Stimulated activated effector memory CD8-positive, alpha-beta T cell treated with anti-CD3 and anti-CD28 coated beads, Interleukin-12 subunit alpha, Interleukin-12 subunit beta, amount 100 ng/mL, for 72 hours (primary cell): Measurements from ENCODE around the gene SEC23IP.

Source experiments
- ATAC-seq: fragments of 150-1000 bp; cut with Tn5 transposase; 2 replicates; pipeline ENCODE4 v1.10.0; 2021
- DNase-seq, 2 donors: peaks; one replicate each; pipeline ENCODE4 v3.0.0; 2021 to 2022; ENCODE audit warnings: low spot score in 2 of 2
- H3K27ac Mint-ChIP-seq: one replicate; pipeline ENCODE4 v1.8.0; 2022; ENCODE audit warnings: mild to moderate bottlenecking, mixed read lengths
- H3K36me3 Mint-ChIP-seq: one replicate; pipeline ENCODE4 v1.8.0; 2022; ENCODE audit warnings: mild to moderate bottlenecking, mixed read lengths
- H3K4me1 Mint-ChIP-seq: one replicate; pipeline ENCODE4 v1.8.0; 2022; ENCODE audit warnings: mixed read lengths
- H3K4me3 Mint-ChIP-seq: one replicate; pipeline ENCODE4 v1.8.0; 2022; ENCODE audit warnings: mild to moderate bottlenecking, mixed read lengths
- H3K9me3 Mint-ChIP-seq: one replicate; pipeline ENCODE4 v1.8.0; 2022; ENCODE audit warnings: mixed read lengths

The SEC23IP gene

GRCh38 chr10:119892188-119893065 lies at the start of gene SEC23IP:
Gene SEC23IP (plus strand): TSS chr10:119892730. CDS start chr10:119892783, 53 bp downstream.
- ATAC-seq (peak; percentile 99), DNase-seq (peak; percentile 83 to 97)
- peak within 1 kb of the TSS; percentile 91 for H3K4me3 Mint-ChIP-seq
- peaks cover 45% of the 10 kb centered on the region for H3K4me1 Mint-ChIP-seq
- no peaks in the 10 kb centered on the region for H3K9me3 Mint-ChIP-seq
- peak within 1 kb of the TSS; percentile 96 for H3K27ac Mint-ChIP-seq
- H3K36me3 Mint-ChIP-seq, result peaks cover 26% of the 10 kb centered on the region

DNA sequence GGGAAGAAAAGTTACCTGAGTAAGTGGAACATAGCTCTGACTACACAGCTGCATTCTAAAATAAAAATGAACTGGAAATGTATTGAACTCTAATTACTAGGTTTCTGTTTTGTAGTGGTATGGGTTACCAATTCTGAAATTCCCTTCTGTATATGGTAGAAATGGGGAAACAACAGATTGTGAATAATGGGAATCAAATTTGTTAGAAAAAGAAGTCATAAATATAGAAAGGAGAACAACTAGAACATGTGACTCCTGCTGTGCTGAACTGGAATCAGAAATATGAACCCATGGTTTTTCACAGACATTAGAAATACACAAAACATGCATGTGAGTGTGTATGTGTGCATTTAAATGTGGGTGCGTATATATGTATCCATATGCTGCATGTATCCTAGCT lies 46.9 kb upstream of the SEC23IP start:
- peaks cover 100% of the 10 kb centered on the region for H3K36me3 Mint-ChIP-seq
- no peaks in the 10 kb centered on the region for H3K9me3 Mint-ChIP-seq
- ATAC-seq, result no peak
- H3K4me3 Mint-ChIP-seq, result no peak overlapping the region
- DNase-seq, result no peak
- H3K27ac Mint-ChIP-seq, result no peak overlapping the region
- H3K4me1 Mint-ChIP-seq, result no peaks in the 10 kb centered on the region

DNA sequence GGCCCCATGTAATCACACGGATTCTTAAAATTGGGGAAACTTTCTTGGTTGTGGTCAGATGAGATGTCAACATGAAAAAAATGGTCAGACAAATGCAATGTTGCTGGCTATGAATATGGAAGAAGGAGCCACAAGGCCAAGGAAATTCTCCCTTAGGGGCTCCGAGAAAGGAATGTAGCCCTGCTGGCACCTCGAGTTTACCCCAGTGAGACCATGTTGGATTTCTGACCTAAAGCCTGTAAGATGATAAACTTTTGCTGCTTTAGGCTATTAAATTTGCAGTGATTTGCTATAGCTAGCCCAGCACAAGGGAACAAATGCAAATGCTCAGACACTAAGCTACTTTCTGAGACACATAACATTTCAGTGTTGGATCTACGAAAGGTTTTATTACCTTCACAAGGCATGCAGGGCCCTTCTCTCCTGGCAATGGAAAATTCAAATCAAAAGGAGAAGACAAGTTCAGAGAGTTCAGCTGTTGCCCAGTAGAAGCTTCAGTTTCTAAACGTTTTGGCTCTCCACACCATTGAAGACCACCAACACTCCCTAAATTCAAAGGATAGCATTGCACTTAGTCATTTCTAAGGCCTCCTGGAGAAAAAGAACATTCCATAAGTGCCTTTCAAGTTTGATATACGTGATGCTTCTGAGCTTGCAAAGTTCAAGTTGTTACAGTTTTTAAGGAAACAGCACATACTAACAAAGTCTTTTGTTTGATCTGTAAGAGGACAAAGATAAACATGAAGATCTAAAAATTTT lies 43.3 kb upstream of the SEC23IP start:
- H3K9me3 Mint-ChIP-seq, result no peaks in the 10 kb centered on the region
- ATAC-seq (no peak), DNase-seq (no peak)
- peak overlapping the region; percentile 50 for H3K27ac Mint-ChIP-seq
- no peaks in the 10 kb centered on the region for H3K4me1 Mint-ChIP-seq
- H3K4me3 Mint-ChIP-seq, result no peak overlapping the region
- H3K36me3 Mint-ChIP-seq, result peaks cover 100% of the 10 kb centered on the region

DNA sequence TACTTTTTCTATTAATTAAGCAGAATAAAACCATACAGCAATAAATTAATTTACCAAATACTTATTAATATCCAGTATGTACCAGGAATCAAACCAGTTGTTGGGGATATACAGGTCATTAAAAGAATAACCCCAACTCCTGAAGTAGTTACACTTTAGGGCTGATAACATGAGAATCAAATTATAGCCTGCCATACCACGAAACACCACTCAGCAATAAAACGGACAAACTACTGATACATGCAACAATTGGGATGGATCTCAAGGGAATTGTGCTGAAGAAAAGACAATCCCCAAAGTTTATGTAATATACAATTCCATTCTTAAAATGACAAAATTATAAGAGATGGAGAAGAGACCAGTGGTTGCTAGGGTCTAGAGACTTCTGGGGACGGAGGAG lies 42.6 kb upstream of the SEC23IP start:
- H3K4me3 Mint-ChIP-seq, result no peak overlapping the region
- H3K27ac Mint-ChIP-seq, result peak overlapping the region; percentile 50
- no peaks in the 10 kb centered on the region for H3K9me3 Mint-ChIP-seq
- H3K36me3 Mint-ChIP-seq, result peaks cover 100% of the 10 kb centered on the region
- ATAC-seq (no peak), DNase-seq (no peak)
- H3K4me1 Mint-ChIP-seq, result no peaks in the 10 kb centered on the region

DNA sequence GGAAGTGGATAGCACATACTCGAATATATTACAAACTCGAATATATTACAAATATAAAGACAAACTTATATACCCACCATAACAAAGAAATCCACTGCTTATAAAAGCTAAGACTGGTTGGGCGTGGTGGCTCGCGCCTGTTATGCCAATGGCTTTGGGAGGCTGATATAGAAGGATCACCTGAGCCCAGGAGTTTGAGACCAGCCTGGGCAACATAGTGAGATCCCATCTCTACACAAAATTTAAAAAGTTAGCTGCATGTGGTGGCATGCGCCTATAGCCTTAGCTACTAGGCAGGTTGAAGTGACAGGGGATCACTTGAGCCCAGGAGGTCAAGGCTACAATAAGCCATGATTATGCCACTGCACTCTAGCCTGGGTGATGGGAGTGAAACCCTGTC lies 40.3 kb upstream of the SEC23IP start:
- Mint-ChIP-seq H3K4me1 (no peaks in the 10 kb centered on the region), H3K9me3 (no peaks in the 10 kb centered on the region), H3K36me3 (peaks cover 100% of the 10 kb centered on the region), H3K27ac (no peak overlapping the region), H3K4me3 (no peak overlapping the region)
- DNase-seq (no peak), ATAC-seq (no peak)

DNA sequence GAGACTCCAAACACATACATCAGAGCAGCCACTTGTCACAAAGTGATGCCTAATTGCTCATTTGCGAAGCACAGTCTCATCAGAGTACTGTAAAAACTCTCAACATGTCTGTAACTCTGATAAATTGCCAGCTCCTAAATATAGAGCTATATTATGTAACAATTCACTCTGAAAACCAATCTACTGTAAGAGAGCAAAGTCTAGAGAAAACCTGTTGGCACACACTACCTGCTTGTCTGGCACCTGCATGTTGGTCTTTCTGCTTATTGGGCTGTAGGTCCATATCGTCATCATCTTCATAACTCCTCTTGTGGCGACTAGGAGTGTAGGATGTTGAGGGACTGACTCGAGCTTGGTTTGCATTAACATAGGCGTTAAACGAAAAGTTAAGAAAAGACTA lies 39.7 kb upstream of the SEC23IP start:
- Mint-ChIP-seq H3K4me1 (no peaks in the 10 kb centered on the region), H3K27ac (no peak overlapping the region), H3K4me3 (no peak overlapping the region), H3K36me3 (peaks cover 100% of the 10 kb centered on the region), H3K9me3 (no peaks in the 10 kb centered on the region)
- DNase-seq, result no peak
- no peak for ATAC-seq

DNA sequence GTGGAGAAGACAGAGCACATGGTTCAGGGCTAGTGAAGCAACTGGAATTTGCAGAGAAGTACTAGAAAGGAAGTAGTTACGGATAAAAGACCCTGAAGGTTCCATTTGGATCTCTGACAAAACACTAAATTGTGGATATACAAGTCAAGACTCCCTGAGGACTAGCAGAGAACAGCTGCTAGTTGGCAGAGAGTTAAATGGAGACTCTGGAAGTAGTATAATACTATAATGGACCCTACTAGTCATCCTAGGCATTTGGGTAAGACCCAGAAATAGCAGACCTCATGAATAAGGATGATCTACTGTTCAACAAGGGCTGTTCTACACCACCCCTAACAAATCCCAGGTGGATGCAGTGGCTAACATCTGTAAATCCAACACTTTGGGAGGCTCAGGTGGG lies 39.0 kb upstream of the SEC23IP start:
- H3K36me3 Mint-ChIP-seq, result peaks cover 100% of the 10 kb centered on the region
- no peak overlapping the region for H3K27ac Mint-ChIP-seq
- H3K9me3 Mint-ChIP-seq, result no peaks in the 10 kb centered on the region
- DNase-seq, result no peak
- H3K4me1 Mint-ChIP-seq, result no peaks in the 10 kb centered on the region
- no peak for ATAC-seq
- H3K4me3 Mint-ChIP-seq, result no peak overlapping the region

DNA sequence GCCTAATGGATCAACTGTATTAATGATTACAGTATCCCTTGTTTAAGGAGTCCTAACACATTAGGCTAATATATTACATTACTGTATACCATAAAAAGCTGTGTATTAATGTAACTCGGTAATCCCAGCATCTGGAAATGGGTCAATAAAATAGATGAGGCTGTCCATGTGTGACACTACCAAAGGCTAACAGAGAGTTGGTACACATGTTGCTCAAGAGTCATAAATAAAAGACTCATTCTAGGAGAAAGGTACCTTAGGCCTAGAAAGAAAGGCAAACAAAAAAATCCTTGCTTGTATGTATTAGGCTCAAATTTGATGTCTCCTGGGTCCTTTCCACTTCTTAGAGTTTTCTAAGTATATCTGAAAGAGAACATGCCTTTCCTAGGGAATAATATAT lies 34.5 kb upstream of the SEC23IP start:
- Mint-ChIP-seq H3K4me1 (peaks cover 31% of the 10 kb centered on the region), H3K4me3 (no peak overlapping the region), H3K9me3 (no peaks in the 10 kb centered on the region), H3K36me3 (peaks cover 72% of the 10 kb centered on the region), H3K27ac (no peak overlapping the region)
- ATAC-seq, result no peak
- no peak for DNase-seq

GRCh38 chr10:119859420-119860258 lies 32.9 kb upstream of the SEC23IP start:
- H3K27ac Mint-ChIP-seq, result peak overlapping the region; percentile 5
- peaks cover 7% of the 10 kb centered on the region for H3K9me3 Mint-ChIP-seq
- peaks cover 42% of the 10 kb centered on the region for H3K4me1 Mint-ChIP-seq
- DNase-seq, result no peak
- no peak overlapping the region for H3K4me3 Mint-ChIP-seq
- no peak for ATAC-seq
- peaks cover 72% of the 10 kb centered on the region for H3K36me3 Mint-ChIP-seq

GRCh38 chr10:119860866-119861607 lies 31.5 kb upstream of the SEC23IP start:
- H3K4me1 Mint-ChIP-seq, result peaks cover 47% of the 10 kb centered on the region
- peaks cover 72% of the 10 kb centered on the region for H3K36me3 Mint-ChIP-seq
- ATAC-seq (peak; percentile 55), DNase-seq (no peak)
- H3K27ac Mint-ChIP-seq, result peak overlapping the region; percentile 26
- H3K4me3 Mint-ChIP-seq, result no peak overlapping the region
- peaks cover 8% of the 10 kb centered on the region for H3K9me3 Mint-ChIP-seq

DNA sequence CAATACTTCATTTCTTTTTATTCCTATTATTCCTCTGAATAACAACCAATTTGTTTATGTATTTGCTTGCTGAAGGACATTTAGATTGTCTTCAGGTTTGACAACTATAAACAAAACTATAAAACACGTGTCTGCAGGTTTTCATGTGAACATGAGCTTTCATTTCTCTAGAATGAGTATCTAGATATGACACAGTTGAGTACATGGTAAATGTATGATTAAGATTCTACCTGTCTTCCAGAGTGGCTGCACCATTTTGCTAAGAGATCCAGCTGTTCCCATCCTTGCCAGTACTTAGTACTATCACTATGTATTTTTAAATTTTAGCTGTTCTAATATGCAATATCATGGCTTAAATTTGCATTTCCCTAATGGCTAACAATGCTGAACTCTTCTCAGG lies 30.0 kb upstream of the SEC23IP start:
- Mint-ChIP-seq H3K4me3 (no peak overlapping the region), H3K27ac (no peak overlapping the region), H3K9me3 (peaks cover 8% of the 10 kb centered on the region), H3K4me1 (peaks cover 54% of the 10 kb centered on the region), H3K36me3 (peaks cover 66% of the 10 kb centered on the region)
- DNase-seq (no peak), ATAC-seq (peak; percentile 73)

DNA sequence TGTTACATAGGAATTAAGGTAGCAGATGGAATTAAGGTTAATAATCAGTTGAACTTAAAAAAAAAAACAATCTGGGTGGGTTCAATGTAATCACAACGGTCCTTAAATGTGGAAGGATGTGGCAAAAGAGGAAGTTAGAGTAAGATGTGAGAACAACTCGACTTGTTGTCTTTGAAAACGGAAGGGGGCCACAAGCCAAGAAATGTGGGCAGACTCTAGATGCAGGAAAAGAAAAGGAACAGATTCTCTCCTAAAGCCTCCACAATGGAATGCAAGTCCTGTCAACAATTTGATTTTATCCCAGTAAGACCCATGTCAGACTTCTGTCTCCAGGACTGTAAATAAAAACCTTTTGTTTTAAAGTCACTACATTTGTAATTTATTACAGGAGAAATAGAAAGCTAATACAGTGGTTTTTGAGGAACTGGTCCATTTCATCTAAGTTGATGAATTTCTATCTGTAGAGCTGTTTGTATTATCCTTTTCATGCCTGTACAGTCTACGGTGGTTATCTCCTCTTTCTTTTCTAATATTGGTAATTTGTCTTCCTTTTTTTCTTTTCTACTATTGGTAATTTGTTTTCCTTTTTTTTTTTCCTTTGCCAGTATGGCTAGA lies 28.5 kb upstream of the SEC23IP start:
- Mint-ChIP-seq H3K36me3 (peaks cover 60% of the 10 kb centered on the region), H3K27ac (no peak overlapping the region)

GRCh38 chr10:119865699-119866240 lies 26.8 kb upstream of the SEC23IP start:
- H3K4me1 Mint-ChIP-seq, result peaks cover 64% of the 10 kb centered on the region
- H3K4me3 Mint-ChIP-seq, result no peak overlapping the region
- peak overlapping the region; percentile 32 for H3K27ac Mint-ChIP-seq
- DNase-seq, result no peak
- H3K9me3 Mint-ChIP-seq, result peaks cover 8% of the 10 kb centered on the region
- H3K36me3 Mint-ChIP-seq, result peaks cover 69% of the 10 kb centered on the region
- ATAC-seq, result no peak

More for the DNA sequence above, 28.5 kb upstream of the SEC23IP start:
- Mint-ChIP-seq H3K4me3 (no peak overlapping the region), H3K9me3 (peaks cover 8% of the 10 kb centered on the region), H3K4me1 (peaks cover 66% of the 10 kb centered on the region)
- DNase-seq (no peak), ATAC-seq (no peak)

- ATAC-seq (no peak), DNase-seq (no peak)
- Mint-ChIP-seq H3K9me3 (peaks cover 8% of the 10 kb centered on the region), H3K27ac (no peak overlapping the region), H3K4me3 (no peak overlapping the region), H3K36me3 (peaks cover 79% of the 10 kb centered on the region), H3K4me1 (peaks cover 52% of the 10 kb centered on the region)
Observed at GRCh38 chr10:119867317-119867716, 25.2 kb upstream of the SEC23IP start.
